HL-60 (cell line): ENCODE results near the gene LIN37.

Experiments
- DNase-seq, 2 experiments: peaks; one replicate each; pipeline ENCODE4 v3.0.0-alpha.2; 2010 to 2020; ENCODE audit warnings: low read depth in 1 of 2, low spot score in 1 of 2
- H3K27ac ChIP-seq: fragments of 250-450 bp; sonication (Bioruptor Pico); replicated peaks from 2 replicates; pipeline ENCODE4 v1.5.1; 2020; ENCODE audit warnings: mild to moderate bottlenecking, moderate library complexity
- H3K27me3 ChIP-seq: fragments of 250-450 bp; sonication (Bioruptor Pico); 2 replicates; pipeline ENCODE4 v1.5.1; 2021; ENCODE audit warnings: mild to moderate bottlenecking, moderate library complexity; ENCODE audit not compliant: insufficient read depth, poor library complexity, severe bottlenecking
- H3K4me3 ChIP-seq: replicated peaks from 2 replicates; pipeline ENCODE4 v1.5.1; 2011; ENCODE audit warnings: mild to moderate bottlenecking, control low read depth, low read length; ENCODE audit not compliant: insufficient read depth
- GABPA ChIP-seq: IDR thresholded peaks from 2 replicates; pipeline ENCODE4 v1.6.1; 2012; ENCODE audit warnings: low read depth
- POLR2AphosphoS5 ChIP-seq: IDR thresholded peaks from 2 replicates; pipeline ENCODE4 v1.6.1; 2012; ENCODE audit warnings: low read depth
- SPI1 ChIP-seq: IDR thresholded peaks from 2 replicates; pipeline ENCODE4 v1.6.1; 2012; ENCODE audit warnings: low read depth, mild to moderate bottlenecking, borderline replicate concordance
- TF ChIP-seq, protein P1 (sequence below): IDR thresholded peaks from one replicate; pipeline ENCODE4 v1.5.1; 2011; ENCODE audit warnings: low read length, control low read depth, inconsistent platforms; ENCODE audit not compliant: insufficient read depth
- TF ChIP-seq, protein P2 (sequence below): IDR thresholded peaks from 2 replicates; pipeline ENCODE4 v1.6.1; 2012; ENCODE audit warnings: low read depth; ENCODE audit not compliant: insufficient replicate concordance

The LIN37 gene

GRCh38 chr19:35717665-35718344 is 30.6 kb upstream of the LIN37 start, which contains the start of gene KMT2B:
TSS of gene KMT2B (plus strand) at chr19:35718003. CDS start at chr19:35718019, 16 bp downstream.
- peak within 1 kb of the TSS; percentile 73 for H3K27ac ChIP-seq

DNA sequence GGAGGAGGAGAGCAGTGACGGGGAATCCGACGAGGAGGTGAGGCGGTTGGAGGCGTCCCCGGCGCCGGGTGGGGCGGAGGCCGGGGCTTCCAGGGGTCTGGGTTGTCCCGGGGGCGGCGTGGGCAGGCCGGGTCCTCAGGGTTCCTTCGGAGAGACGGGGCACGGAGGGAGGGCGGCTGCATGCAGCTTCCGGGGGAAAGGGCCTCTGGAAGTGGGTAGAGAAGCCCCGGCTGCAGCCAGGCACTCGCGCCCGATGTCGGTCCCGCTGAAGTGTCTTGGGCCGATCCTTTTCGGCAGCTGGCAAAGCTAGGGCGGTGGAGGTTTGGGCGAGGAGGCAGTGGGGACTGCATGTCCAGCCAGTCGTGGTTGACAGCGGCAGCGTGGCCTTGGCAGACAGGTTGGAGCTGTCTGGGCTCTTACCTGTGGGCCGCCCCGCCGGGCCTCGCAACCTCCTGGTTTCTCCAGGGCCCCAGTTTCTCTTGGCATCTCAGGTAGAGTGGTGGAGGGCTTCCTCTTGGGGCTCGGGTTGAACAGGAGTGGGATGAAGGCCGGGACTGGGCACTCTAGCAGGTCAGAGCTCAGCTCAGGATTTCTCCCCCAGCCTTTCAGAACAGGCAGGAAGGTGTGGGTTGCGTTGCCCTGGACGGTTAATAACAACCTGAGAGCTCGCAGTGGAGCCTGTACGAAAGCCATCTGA is 29.9 kb upstream of the LIN37 start:
- Histone ChIP-seq H3K4me3 (peak overlapping the region; percentile 93), H3K27me3 (no peaks in the 10 kb centered on the region), H3K27ac (peak overlapping the region; percentile 69)
- no peak for TF ChIP-seq GABPA
- TF ChIP-seq, protein P1, sequence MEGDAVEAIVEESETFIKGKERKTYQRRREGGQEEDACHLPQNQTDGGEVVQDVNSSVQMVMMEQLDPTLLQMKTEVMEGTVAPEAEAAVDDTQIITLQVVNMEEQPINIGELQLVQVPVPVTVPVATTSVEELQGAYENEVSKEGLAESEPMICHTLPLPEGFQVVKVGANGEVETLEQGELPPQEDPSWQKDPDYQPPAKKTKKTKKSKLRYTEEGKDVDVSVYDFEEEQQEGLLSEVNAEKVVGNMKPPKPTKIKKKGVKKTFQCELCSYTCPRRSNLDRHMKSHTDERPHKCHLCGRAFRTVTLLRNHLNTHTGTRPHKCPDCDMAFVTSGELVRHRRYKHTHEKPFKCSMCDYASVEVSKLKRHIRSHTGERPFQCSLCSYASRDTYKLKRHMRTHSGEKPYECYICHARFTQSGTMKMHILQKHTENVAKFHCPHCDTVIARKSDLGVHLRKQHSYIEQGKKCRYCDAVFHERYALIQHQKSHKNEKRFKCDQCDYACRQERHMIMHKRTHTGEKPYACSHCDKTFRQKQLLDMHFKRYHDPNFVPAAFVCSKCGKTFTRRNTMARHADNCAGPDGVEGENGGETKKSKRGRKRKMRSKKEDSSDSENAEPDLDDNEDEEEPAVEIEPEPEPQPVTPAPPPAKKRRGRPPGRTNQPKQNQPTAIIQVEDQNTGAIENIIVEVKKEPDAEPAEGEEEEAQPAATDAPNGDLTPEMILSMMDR, result no peak
- peak; percentile 35; the same call in 1 of the 2 replicates for TF ChIP-seq POLR2AphosphoS5
- no peak for TF ChIP-seq SPI1
- TF ChIP-seq, protein P2, sequence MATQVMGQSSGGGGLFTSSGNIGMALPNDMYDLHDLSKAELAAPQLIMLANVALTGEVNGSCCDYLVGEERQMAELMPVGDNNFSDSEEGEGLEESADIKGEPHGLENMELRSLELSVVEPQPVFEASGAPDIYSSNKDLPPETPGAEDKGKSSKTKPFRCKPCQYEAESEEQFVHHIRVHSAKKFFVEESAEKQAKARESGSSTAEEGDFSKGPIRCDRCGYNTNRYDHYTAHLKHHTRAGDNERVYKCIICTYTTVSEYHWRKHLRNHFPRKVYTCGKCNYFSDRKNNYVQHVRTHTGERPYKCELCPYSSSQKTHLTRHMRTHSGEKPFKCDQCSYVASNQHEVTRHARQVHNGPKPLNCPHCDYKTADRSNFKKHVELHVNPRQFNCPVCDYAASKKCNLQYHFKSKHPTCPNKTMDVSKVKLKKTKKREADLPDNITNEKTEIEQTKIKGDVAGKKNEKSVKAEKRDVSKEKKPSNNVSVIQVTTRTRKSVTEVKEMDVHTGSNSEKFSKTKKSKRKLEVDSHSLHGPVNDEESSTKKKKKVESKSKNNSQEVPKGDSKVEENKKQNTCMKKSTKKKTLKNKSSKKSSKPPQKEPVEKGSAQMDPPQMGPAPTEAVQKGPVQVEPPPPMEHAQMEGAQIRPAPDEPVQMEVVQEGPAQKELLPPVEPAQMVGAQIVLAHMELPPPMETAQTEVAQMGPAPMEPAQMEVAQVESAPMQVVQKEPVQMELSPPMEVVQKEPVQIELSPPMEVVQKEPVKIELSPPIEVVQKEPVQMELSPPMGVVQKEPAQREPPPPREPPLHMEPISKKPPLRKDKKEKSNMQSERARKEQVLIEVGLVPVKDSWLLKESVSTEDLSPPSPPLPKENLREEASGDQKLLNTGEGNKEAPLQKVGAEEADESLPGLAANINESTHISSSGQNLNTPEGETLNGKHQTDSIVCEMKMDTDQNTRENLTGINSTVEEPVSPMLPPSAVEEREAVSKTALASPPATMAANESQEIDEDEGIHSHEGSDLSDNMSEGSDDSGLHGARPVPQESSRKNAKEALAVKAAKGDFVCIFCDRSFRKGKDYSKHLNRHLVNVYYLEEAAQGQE, result no peak
- peak in 1 of 2 experiments; percentile 35 for DNase-seq

More at GRCh38 chr19:35717665-35718344, 30.6 kb upstream of the LIN37 start, which contains the start of gene KMT2B:
- Histone ChIP-seq H3K27me3 (no peaks in the 10 kb centered on the region), H3K4me3 (peak within 1 kb of the TSS; percentile 93)
- TF ChIP-seq, protein P1, result no peak
- TF ChIP-seq GABPA, result peak; percentile 63; the same call in 1 of the 2 replicates
- no peak for DNase-seq

DNA sequence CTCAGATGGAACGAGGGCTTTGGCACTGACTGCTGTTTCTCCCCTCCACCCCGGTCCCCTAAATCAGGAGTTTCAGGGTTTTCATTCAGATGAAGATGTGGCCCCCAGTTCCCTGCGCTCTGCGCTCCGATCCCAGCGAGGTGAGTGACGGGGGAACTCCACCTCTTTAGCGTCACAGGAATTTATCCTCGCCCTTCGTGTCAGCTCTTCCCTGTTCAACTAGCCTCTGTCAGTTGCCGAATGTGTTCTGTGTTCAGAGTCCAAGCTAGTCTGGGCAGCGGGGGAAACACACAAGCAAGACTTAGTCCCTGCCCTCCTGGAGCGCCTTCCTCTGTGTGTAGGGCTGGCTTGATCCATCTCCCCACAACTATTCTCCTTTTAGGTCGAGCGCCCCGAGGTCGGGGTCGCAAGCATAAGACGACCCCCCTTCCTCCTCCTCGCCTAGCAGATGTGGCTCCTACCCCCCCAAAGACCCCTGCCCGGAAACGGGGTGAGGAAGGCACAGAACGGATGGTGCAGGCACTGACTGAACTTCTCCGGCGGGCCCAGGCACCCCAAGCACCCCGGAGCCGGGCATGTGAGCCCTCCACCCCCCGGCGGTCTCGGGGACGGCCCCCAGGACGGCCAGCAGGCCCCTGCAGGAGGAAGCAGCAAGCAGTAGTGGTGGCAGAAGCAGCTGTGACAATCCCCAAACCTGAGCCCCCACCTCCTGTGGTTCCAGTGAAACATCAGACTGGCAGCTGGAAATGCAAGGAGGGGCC is 28.8 kb upstream of the LIN37 start:
- TF ChIP-seq SPI1 (no peak), POLR2AphosphoS5 (no peak), GABPA (no peak)
- TF ChIP-seq, protein P1, result no peak
- TF ChIP-seq, protein P2, result no peak
- no peak overlapping the region for H3K27ac ChIP-seq
- H3K4me3 ChIP-seq, result no peak overlapping the region
- DNase-seq, result no peak
- H3K27me3 ChIP-seq, result no peaks in the 10 kb centered on the region
